NK-92 (cell line): ENCODE data around the gene CR2.
"Not testable (repeated sequence)": the region's sequence is repeated elsewhere in the genome, so short reads cannot be mapped to it uniquely, and the experiment has no call there.

Experiments
- DNase-seq: peaks from one replicate; lab custom pipeline; 2025; ENCODE audit not compliant: unreplicated experiment; lab: John Stamatoyannopoulos, UW

CR2 gene

DNA sequence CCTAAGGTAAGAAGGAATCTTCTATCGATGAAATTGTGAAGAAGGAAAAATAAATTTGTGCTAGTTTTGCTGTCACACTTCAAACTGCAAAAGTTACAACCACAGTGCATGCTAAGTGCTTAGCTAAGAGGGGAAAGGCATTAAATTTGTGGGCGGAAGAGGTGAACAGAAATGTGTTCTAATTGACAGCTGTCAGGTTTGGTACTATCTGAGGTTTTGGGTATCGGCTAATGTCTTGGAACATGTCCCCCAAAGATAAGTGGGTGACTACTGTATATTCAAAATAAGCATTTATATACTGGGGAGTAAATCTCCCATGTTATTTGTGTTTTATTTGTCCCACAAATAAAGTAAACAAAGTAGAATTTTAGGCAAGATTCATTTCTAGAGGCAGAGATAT is 49.8 kb downstream of the CR2 start:
- DNase-seq, result no peak

- no peak for DNase-seq
Measured at GRCh38 chr1:207504438-207504837, 50.3 kb downstream of the CR2 start.

GRCh38 chr1:207510444-207510843 is 56.3 kb downstream of the CR2 start:
- DNase-seq, result no peak

GRCh38 chr1:207514890-207515289 is 60.8 kb downstream of the CR2 start:
- no peak for DNase-seq

- DNase-seq, result no peak
Measured at GRCh38 chr1:207516729-207517128, 62.6 kb downstream of the CR2 start.

DNA sequence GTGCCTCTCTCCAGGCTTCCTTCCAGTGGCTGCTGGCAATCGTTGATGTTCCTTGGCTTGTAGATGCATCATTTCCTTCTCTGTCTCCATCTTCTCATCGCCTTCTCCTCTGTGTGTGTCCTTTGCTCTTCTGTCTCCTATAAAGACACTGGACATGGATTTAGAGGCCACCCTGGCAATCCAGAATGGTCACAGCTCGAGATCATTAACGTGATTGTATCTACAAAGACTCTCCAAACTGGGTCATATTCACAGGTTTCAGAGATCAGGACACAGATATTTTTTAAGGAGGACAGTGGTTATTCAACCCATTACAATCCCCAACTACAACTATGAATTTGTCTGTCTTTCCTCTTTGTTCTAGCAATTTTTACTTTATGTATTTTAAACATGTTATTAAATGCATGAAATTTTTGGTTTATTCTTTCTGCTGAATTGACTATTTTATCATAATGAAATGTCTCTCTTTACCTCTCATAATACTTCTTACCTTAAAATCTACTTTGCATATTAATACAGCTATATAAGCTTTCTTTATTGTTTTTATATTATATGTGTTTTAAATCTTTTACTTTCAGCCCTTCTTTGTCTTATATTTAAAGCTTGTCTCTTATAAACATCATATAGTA is 64.6 kb downstream of the CR2 start:
- no peak for DNase-seq

DNA sequence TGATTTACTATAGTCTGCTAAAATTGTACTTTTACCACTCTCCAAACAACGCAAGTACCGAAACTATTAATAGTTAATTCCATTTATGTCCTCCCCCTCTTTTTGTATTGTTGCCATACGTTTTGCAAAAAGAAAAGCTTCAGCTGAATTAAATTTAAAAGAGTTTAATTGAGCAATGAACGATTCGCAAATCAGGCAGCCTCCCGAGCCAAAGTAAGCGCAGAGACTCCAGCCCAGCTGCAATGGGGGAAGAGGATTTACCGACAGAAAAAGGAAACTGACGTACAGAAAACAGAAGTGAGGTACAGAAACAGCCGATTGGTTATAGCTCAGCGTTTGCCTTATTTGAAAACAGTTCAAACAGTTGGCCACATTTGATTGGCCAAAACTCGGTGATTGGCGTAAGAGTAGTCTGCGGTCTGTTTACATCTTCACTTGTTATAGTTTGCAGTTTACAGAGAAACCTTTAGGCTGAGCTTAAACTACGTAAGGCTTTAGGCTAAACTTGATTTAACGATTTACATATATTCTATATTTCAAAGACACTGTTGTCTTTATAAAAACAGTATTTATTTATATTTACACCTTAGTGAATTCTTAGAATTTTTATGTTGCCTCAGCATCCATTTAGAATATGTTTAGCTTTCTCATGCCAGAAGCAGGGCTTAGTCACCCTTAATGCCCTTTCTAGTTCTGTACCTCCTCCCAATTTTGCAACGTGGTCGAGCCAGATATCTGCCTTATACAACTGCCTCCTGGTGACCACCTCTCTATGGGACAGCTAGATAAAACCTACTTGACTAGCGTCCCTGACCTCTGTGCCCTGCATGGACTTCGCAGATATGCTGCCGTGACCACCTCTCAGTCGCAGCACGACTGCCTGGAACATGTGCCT is 65.6 kb downstream of the CR2 start:
- no peak for DNase-seq

DNA sequence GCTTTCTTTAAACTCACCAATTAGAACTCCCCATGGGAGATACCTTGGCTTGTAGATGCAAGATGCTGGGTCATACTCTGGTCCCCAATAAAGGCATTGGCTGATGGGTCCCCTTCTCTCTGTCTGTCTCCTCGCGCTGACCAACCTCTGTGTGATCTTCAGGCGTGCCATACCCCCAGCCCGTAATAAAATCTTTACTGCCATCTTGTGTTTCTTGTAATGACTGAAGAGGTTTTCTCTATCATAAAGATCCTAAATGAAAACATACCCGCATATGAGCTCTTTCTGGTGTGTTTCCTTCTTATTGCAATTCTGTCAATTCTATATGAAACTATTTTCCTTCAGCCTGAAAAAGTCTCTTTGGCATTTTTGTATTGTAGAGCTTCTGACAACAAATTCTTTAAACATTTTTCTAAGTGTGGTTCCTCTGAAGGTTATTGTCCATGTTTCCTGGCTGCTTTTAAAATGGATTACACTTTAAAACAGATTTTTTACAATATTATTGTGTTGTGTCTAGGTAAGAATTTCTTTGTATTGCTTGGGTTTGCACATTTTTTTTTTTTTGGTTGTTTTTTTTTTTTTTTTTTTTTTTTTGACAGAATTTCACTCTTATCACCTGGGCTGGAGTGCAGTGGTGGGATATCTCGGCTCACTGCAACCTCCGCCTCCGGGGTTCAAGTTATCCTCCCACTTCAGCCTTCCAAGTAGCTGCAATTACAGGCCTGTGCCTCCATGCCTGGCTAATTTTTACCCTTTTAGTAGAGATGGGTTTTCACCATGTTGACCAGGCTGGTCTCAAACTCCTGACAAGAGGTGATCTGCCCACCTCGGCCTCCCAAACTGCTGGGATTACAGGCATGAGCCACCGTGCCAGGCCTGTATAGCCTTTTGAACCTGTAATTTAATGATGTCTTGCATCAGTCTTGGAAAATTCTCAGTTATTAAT is 66.5 kb downstream of the CR2 start:
- not testable (repeated sequence) for DNase-seq

GRCh38 chr1:207525239-207525638 is 71.1 kb downstream of the CR2 start:
- not testable (repeated sequence) for DNase-seq

- not testable (repeated sequence) for DNase-seq
Measured at GRCh38 chr1:207528401-207528800, 74.3 kb downstream of the CR2 start.

- DNase-seq, result not testable (repeated sequence)
Measured at GRCh38 chr1:207536263-207536662, 82.1 kb downstream of the CR2 start.
